Liver (tissue), 9 donors: ENCODE results near the gene MCL1. TPM values are rescaled to one million over a fixed set of nuclear protein-coding genes. Genes with fewer than 3 reads are reported as not detected.
"Not testable (repeated sequence)": the region's sequence is repeated elsewhere in the genome, so short reads cannot be mapped to it uniquely, and the experiment has no call there.

Source experiments
- DNase-seq: peaks from one replicate; pipeline ENCODE4 v3.0.0-alpha.2; 2017; ENCODE audit warnings: low spot score
- H3K27ac ChIP-seq, 2 donors: one replicate each; pipeline ENCODE4 v1.7.0; 2013; ENCODE audit warnings: inconsistent platforms in 2 of 2, low read length in 2 of 2, control low read depth in 1 of 2, low read depth in 1 of 2, mild to moderate bottlenecking in 1 of 2
- H3K27me3 ChIP-seq, 4 donors: one replicate each; pipeline versions ENCODE4 v1.6.1 to v1.7.0; 2013; ENCODE audit warnings: low read length in 3 of 4, inconsistent platforms in 1 of 4, mild to moderate bottlenecking in 1 of 4, moderate library complexity in 1 of 4; ENCODE audit not compliant: control insufficient read depth in 4 of 4, insufficient read depth in 4 of 4
- H3K36me3 ChIP-seq, 4 donors: one replicate each; pipeline versions ENCODE4 v1.6.1 to v1.7.0; 2013; ENCODE audit warnings: low read length in 3 of 4, mild to moderate bottlenecking in 3 of 4, low read depth in 1 of 4, moderate library complexity in 1 of 4; ENCODE audit not compliant: control insufficient read depth in 4 of 4, insufficient read depth in 3 of 4
- H3K4me1 ChIP-seq, 4 donors: one replicate each; pipeline versions ENCODE4 v1.6.1 to v1.7.0; 2013; ENCODE audit warnings: low read length in 3 of 4, mild to moderate bottlenecking in 3 of 4, moderate library complexity in 1 of 4; ENCODE audit not compliant: control insufficient read depth in 4 of 4, insufficient read depth in 4 of 4
- H3K4me3 ChIP-seq, 3 donors: one replicate each; pipeline versions ENCODE4 v1.6.1 to v1.7.0; 2013; ENCODE audit warnings: low read length in 3 of 3, control low read depth in 1 of 3, low read depth in 1 of 3, mild to moderate bottlenecking in 1 of 3
- H3K9ac ChIP-seq, 2 donors: one replicate each; pipeline ENCODE4 v1.7.0; 2013; ENCODE audit warnings: low read length in 2 of 2, mild to moderate bottlenecking in 2 of 2, moderate library complexity in 2 of 2, control low read depth in 1 of 2, low read depth in 1 of 2
- H3K9me3 ChIP-seq, 4 donors: one replicate each; pipeline versions ENCODE4 v1.6.1 to v1.7.0; 2013; ENCODE audit warnings: low read length in 3 of 4; ENCODE audit not compliant: control insufficient read depth in 4 of 4
- EGR1 ChIP-seq, 2 donors: IDR thresholded peaks; 2 replicates each; pipeline ENCODE4 v1.6.1; 2016 to 2018; ENCODE audit warnings: antibody characterized with exemption in 2 of 2, low read depth in 2 of 2
- FOXA2 ChIP-seq: IDR thresholded peaks from 2 replicates; pipeline ENCODE4 v1.6.1; 2016; ENCODE audit warnings: antibody characterized with exemption
- HNF4A ChIP-seq, 2 donors: conservative IDR thresholded peaks; 2 replicates each; pipeline ENCODE4 v1.6.1; 2016; ENCODE audit warnings: antibody characterized with exemption in 2 of 2, mild to moderate bottlenecking in 2 of 2
- JUND ChIP-seq, 2 donors: IDR thresholded peaks; 2 replicates each; pipeline ENCODE4 v1.6.1; 2016; ENCODE audit warnings: antibody characterized with exemption in 2 of 2
- MAX ChIP-seq: IDR thresholded peaks from 2 replicates; pipeline ENCODE4 v1.6.1; 2016; ENCODE audit warnings: antibody characterized with exemption
- RAD21 ChIP-seq, 2 donors: IDR thresholded peaks; 2 replicates each; pipeline ENCODE4 v1.6.1; 2016; ENCODE audit warnings: antibody characterized with exemption in 2 of 2, mild to moderate bottlenecking in 2 of 2
- RXRA ChIP-seq, 2 donors: IDR thresholded peaks; 2 replicates each; pipeline ENCODE4 v1.6.1; 2017 to 2018; ENCODE audit warnings: antibody characterized with exemption in 2 of 2, mild to moderate bottlenecking in 1 of 2
- SP1 ChIP-seq: IDR thresholded peaks from 2 replicates; pipeline ENCODE4 v1.6.1; 2018; ENCODE audit warnings: antibody characterized with exemption, mild to moderate bottlenecking
- TAF1 ChIP-seq: conservative IDR thresholded peaks from 2 replicates; pipeline ENCODE4 v1.6.1; 2016; ENCODE audit warnings: antibody characterized with exemption, mild to moderate bottlenecking
- YY1 ChIP-seq: IDR thresholded peaks from 2 replicates; pipeline ENCODE4 v1.6.1; 2016; ENCODE audit warnings: antibody characterized with exemption, mild to moderate bottlenecking
- ZBTB33 ChIP-seq: IDR thresholded peaks from 2 replicates; pipeline ENCODE4 v1.6.1; 2016; ENCODE audit warnings: antibody characterized with exemption
- WGBS: extraction: QIAGEN DNeasy Blood & Tissue Kit; methylation state at CpG from one replicate; pipeline ENCODE4 v1.1.7; 2013; 5-methylcytosine and 5-hydroxymethylcytosine counted together
- polyA plus RNA-seq, 2 donors: library from polyadenylated mRNA; stranded (reverse) in 1 of 2; unstranded in 1 of 2; fragments of 200-250 nt in 1 of 2; fragments of >200 nt in 1 of 2; fragmentation: Nextera tagmentation in 1 of 2; extraction: Ambion mirVana in 1 of 2; gene quantifications; one replicate each; pipeline versions ENCODE4 v1.2.1 to v1.2.3, GENCODE V29; 2013 to 2015
- total RNA-seq, 2 donors: library from RNA; depleted of rRNA; stranded (reverse); fragments of >200 nt; gene quantifications; one replicate each; pipeline ENCODE4 v1.2.3, GENCODE V29; 2014
- donor health status: healthy.
- donor health status: healthy.
- donor health status: healthy.
- donor health status: healthy.
- donor health status: healthy.

MCL1 gene
- total and polyA plus RNA-seq, 4 donors: 23.4 to 181 (median 80.0) TPM

- H3K9ac ChIP-seq: peak overlapping the region; percentile 99 to 100
- no peaks in the 10 kb centered on the region for H3K9me3 ChIP-seq
- TF ChIP-seq MAX (no peak), EGR1 (IDR thresholded peaks at IDR 0.05; ENCODE audit: low read depth in 2 of 2) (no peak), TAF1 (no peak), JUND (IDR thresholded peaks at IDR 0.05) (no peak), HNF4A (conservative IDR thresholded peaks at IDR 0.05) (peak; percentile 7 to 47), YY1 (no peak)
- peak overlapping the region; percentile 78 to 100 (median 81) for H3K4me3 ChIP-seq
- peak overlapping the region; percentile 95 to 99 for H3K27ac ChIP-seq
- no peak for DNase-seq
- 26% methylated on average over 4 of the region's 4 CpGs for WGBS
- peaks cover 14 to 43% (median 27%) of the 10 kb centered on the region in 4 donors for H3K4me1 ChIP-seq
- peaks cover 8 to 41% (median 30%) of the 10 kb centered on the region in 4 donors for H3K36me3 ChIP-seq
- no peaks in the 10 kb centered on the region for H3K27me3 ChIP-seq
These were observed 4.3 kb downstream of the MCL1 start for GRCh38 chr1:150575072-150575489.

DNA sequence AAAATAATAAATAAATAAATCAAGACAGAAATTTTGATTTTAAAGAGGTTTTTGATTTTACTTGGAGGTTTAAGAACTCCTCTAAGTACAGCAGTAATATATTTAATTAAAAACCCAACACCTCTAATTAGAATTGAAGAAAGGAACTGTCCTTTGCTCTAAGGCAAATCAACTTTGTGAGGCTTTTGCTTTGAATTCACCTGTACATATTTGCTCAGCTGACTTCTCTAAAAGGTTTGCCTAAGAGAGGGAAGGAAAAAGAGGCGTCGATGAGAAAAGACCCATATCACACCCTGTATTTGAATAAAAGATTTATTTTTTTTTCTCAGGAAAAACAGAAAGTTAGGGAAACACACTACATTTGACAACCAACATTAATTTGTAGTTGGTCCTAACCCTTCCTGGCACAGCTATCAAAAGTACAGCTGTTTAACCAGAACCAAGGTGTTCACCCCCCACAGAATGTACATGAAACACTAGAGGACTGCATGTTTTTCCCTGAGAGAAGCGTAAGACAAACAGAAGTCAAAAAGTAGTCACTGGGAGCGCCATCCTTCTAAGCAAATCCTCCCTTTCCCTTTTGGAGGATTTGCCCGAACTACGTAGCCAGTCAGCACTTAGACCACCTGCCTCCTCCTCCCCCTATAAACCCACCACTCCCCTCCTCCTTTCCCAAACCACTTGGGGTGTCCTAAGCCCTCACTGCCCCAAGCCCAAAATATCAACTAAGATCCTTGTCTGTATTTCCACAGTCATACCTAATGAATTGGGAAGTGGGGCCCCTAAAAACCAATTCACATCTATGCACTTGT, 4.9 kb downstream of the MCL1 start:
- WGBS: 38% methylated on average over 6 of the region's 6 CpGs
- Histone ChIP-seq H3K4me3 (peak overlapping the region; percentile 78 to 100 (median 81)), H3K27ac (peak overlapping the region; percentile 95 to 99), H3K9ac (peak overlapping the region; percentile 99 to 100), H3K36me3 (peaks cover 8 to 41% (median 30%) of the 10 kb centered on the region in 4 donors), H3K9me3 (no peaks in the 10 kb centered on the region), H3K4me1 (peaks cover 15 to 48% (median 29%) of the 10 kb centered on the region in 4 donors), H3K27me3 (no peaks in the 10 kb centered on the region)
- no peak for DNase-seq
- TF ChIP-seq RXRA (IDR thresholded peaks at IDR 0.05) (no peak), RAD21 (IDR thresholded peaks at IDR 0.05) (no peak), FOXA2 (no peak), YY1 (no peak), JUND (IDR thresholded peaks at IDR 0.05) (peak in 1 of 2 donors; percentile 4), ZBTB33 (no peak), SP1 (no peak), HNF4A (conservative IDR thresholded peaks at IDR 0.05) (no peak)

- peaks cover 8 to 41% (median 30%) of the 10 kb centered on the region in 4 donors for H3K36me3 ChIP-seq
- H3K9ac ChIP-seq: peak overlapping the region in 1 of 2 donors; percentile 3
- peaks cover 16 to 56% (median 35%) of the 10 kb centered on the region in 4 donors for H3K4me1 ChIP-seq
- not testable (repeated sequence) for H3K4me3 ChIP-seq, DNase-seq, H3K27me3 ChIP-seq, H3K9me3 ChIP-seq
- peak overlapping the region; percentile 49 to 57 for H3K27ac ChIP-seq
- WGBS: 72% methylated on average over 13 of the region's 13 CpGs
- TF ChIP-seq JUND (IDR thresholded peaks at IDR 0.05): peak in 1 of 2 donors; percentile 7
These were observed 5.8 kb downstream of the MCL1 start for GRCh38 chr1:150573648-150574071.
